Tibial artery (tissue), 4 donors: Measurements from ENCODE around the gene CDK11B.

Experiments
- DNase-seq, 2 donors: peaks; one replicate each; pipeline ENCODE4 v3.0.0-alpha.2; 2019
- H3K27ac ChIP-seq, 2 donors: fragments of 200-600 bp; sonication (generic) in 1 of 2; 1 replicate in 1 of 2; 2 replicates in 1 of 2; pipeline ENCODE4 v1.5.1; 2018 to 2019; ENCODE audit warnings: mild to moderate bottlenecking in 1 of 2
- H3K27me3 ChIP-seq, 2 donors: fragments of 200-600 bp; sonication (generic) in 1 of 2; one replicate each; pipeline versions ENCODE4 v1.5.1 to v1.6.0; 2016 to 2019
- H3K36me3 ChIP-seq, 3 donors: fragments of 200-600 bp; sonication (generic) in 2 of 3; one replicate each; pipeline ENCODE4 v1.5.1; 2016 to 2019; ENCODE audit warnings: mild to moderate bottlenecking in 2 of 3
- H3K4me1 ChIP-seq, 4 donors: fragments of 200-600 bp; sonication (generic) in 2 of 4; 1 replicate in 3 of 4; 2 replicates in 1 of 4; pipeline ENCODE4 v1.5.1; 2016 to 2019
- H3K4me3 ChIP-seq, 2 donors: fragments of 200-600 bp; sonication (generic) in 1 of 2; 1 replicate in 1 of 2; 2 replicates in 1 of 2; pipeline ENCODE4 v1.5.1; 2018 to 2019; ENCODE audit warnings: mild to moderate bottlenecking in 2 of 2
- H3K9me3 ChIP-seq, 3 donors: fragments of 200-600 bp; sonication (generic) in 1 of 3; one replicate each; pipeline ENCODE4 v1.5.1; 2016 to 2019
- intact Hi-C: fragments of 100-400 bp; cut with DNase I; formaldehyde crosslinking; loops from one replicate; pipeline ENCODE4 v1.15.0; 2023; ENCODE audit warnings: low total_unique reads
- TF ChIP-seq, protein P1 (sequence below), 2 experiments: fragments of 200-600 bp in 1 of 2; fragments of 450-650 bp in 1 of 2; IDR thresholded peaks; one replicate each; pipeline ENCODE4 v1.5.1; 2017 to 2019; ENCODE audit warnings: antibody characterized with exemption in 2 of 2, mild to moderate bottlenecking in 1 of 2, moderate library complexity in 1 of 2

Gene CDK11B

DNA sequence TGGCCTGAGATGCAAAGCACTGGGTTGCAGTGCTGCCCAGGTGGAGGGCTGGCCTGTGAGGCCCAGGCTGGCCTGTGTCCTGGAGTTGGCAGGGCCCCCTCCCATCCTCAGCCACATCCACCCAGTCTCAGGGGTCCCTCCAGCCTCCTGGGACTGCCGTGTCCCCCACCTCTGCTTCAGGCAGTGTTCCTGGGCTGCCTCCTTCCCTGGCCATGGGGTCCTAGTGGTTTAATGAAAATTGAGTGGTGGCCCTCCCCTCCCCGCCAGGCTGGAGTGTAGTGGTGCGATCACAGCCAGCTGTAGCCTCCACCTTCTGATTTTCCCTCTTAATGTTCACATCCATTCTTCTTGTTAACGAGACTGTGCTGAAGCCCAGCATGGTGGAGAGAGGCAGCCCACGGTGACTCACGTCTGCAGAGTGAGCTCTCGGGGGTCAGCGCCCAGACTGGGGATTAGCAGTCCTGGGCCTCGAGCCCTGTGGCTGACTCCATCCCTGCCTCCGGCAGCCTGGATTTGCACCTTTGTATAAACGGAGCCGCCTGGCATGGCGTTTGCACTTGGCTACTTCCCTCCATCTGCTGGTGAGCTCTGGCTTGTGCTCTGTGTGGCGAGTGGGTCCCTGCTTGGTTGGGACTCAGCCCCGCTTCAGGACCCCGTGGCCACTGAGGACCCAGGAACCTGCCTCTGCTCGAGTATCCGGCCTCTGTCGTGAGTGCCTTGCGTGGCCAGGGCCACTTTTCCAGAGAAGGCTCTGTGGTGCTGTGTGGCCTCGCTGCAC is 36.6 kb downstream of the CDK11B start:
- Histone ChIP-seq H3K27ac (no peak overlapping the region), H3K4me3 (no peak overlapping the region), H3K9me3 (no peaks in the 10 kb centered on the region), H3K4me1 (peaks cover 0 to 8% (median 5%) of the 10 kb centered on the region in 4 donors), H3K27me3 (no peaks in the 10 kb centered on the region), H3K36me3 (peaks cover 0 to 90% (median 16%) of the 10 kb centered on the region in 3 donors)
- no peak for DNase-seq
- intact Hi-C loops, result no loop called here
- TF ChIP-seq, protein P1, sequence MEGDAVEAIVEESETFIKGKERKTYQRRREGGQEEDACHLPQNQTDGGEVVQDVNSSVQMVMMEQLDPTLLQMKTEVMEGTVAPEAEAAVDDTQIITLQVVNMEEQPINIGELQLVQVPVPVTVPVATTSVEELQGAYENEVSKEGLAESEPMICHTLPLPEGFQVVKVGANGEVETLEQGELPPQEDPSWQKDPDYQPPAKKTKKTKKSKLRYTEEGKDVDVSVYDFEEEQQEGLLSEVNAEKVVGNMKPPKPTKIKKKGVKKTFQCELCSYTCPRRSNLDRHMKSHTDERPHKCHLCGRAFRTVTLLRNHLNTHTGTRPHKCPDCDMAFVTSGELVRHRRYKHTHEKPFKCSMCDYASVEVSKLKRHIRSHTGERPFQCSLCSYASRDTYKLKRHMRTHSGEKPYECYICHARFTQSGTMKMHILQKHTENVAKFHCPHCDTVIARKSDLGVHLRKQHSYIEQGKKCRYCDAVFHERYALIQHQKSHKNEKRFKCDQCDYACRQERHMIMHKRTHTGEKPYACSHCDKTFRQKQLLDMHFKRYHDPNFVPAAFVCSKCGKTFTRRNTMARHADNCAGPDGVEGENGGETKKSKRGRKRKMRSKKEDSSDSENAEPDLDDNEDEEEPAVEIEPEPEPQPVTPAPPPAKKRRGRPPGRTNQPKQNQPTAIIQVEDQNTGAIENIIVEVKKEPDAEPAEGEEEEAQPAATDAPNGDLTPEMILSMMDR (IDR thresholded peaks at IDR 0.05), result no peak

DNA sequence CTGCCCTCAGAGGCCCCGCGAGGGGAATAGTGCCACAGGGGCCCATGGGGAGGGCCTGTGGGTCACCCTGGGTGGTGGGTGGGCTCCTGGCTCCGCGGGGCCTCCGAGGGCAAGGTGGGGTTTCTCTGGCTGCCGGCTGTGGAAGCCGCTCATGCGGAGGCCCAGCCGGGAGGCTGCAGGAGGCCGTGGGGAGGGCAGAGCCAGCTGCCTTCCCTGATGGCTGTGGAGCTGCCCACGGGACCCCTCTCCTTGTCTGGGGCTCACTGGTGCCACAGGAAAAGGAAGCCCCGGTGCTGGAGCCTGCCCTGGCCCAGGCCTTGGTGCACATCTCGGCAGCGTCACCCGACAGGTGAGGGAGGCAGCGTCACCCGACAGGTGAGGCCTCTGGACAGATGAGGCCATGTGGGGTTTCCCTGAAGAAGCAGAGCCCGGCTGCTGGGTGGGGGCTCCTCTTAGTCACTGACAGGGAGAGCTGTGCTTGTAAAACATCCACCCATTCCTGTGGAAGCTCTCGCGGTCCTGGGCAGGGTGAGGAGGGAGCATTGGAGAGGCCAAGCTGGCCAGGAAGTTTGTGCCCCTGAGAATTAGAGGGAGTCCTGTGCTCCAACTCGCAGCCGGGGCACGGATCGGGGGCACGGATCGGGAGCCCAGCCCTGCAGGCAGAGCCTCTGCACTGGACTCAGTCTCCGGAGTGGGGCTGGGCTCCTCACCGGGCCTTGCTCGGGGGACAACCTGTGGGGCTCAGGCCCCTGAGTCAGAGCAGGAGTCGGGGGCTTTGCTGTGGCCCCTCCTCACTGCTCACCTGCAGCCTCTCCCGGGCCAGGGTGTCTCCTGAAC is 37.4 kb downstream of the CDK11B start:
- H3K27me3 ChIP-seq, result no peaks in the 10 kb centered on the region
- intact Hi-C loops, result no loop called here
- peaks cover 0 to 82% (median 8%) of the 10 kb centered on the region in 3 donors for H3K36me3 ChIP-seq
- TF ChIP-seq, protein P1 (IDR thresholded peaks at IDR 0.05), result no peak
- H3K4me1 ChIP-seq, result peaks cover 0 to 16% (median 13%) of the 10 kb centered on the region in 4 donors
- H3K4me3 ChIP-seq, result no peak overlapping the region
- H3K9me3 ChIP-seq, result no peaks in the 10 kb centered on the region
- no peak for DNase-seq
- H3K27ac ChIP-seq, result no peak overlapping the region

DNA sequence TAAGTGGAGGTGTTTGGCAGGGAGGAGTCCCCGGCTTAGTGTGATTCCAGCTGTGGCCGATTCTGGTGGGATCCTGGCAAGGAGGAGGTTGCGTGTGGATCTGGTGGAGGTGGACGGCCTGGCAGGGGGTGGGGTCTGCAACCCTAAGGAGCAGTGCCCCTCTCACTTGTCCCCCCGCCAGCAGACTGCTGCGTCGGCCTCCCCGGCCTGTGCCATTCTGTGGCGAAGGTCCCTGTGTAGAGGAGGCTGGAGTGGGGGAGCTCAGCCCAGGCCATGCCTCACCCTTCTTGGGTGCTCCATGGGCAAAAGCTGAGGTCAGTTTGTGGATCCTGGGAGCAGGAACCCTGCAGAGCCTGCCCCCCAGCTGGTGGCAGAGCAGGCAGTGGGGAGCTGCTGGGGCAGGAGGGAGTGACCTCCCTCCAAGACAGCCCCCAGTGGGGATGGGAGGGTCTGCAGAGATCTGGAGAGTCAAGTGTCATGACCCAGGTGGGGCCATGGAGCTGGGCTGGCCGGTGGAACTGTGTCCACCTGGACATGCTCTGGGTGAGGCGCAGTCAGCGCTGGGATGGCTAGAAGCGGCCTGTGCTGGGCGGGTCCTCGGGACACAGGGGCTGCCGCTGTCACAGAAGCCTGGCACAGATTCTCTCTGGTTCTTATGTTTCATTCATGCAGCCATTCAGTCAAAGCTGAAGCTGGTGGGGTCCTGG is 38.2 kb downstream of the CDK11B start:
- no peak overlapping the region for H3K27ac ChIP-seq
- no peaks in the 10 kb centered on the region for H3K9me3 ChIP-seq
- DNase-seq, result no peak
- H3K27me3 ChIP-seq, result no peaks in the 10 kb centered on the region
- peaks cover 0 to 74% (median 8%) of the 10 kb centered on the region in 3 donors for H3K36me3 ChIP-seq
- TF ChIP-seq, protein P1 (IDR thresholded peaks at IDR 0.05), result no peak
- H3K4me3 ChIP-seq, result no peak overlapping the region
- intact Hi-C loops, result no loop called here
- H3K4me1 ChIP-seq, result peaks cover 0 to 20% (median 15%) of the 10 kb centered on the region in 4 donors

DNA sequence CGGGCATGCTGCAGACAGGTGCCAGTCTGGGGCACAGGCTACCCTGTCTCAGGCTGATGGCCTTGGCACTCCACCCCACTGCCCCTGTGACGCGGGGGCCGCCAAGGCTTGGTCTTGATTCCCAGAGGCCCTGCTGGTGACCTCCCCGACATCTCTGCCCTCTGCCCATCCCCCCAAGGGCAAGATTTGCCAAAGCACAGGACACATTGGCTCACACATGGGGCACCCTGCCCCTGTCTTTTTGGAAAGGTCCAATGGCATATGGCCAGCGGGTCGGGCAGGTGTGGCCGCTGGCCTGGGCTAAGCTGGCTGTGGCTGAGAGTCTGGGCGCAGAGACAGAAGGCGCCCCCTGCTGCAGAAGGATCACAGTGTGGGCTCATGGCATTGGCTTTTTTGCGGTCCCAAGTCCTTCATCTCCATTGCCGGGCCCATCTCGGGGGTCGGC is 38.9 kb downstream of the CDK11B start:
- Histone ChIP-seq H3K36me3 (peaks cover 0 to 68% (median 8%) of the 10 kb centered on the region in 3 donors), H3K4me1 (peaks cover 0 to 21% (median 15%) of the 10 kb centered on the region in 4 donors), H3K27ac (no peak overlapping the region), H3K4me3 (no peak overlapping the region), H3K9me3 (no peaks in the 10 kb centered on the region), H3K27me3 (no peaks in the 10 kb centered on the region)
- intact Hi-C loops, result no loop called here
- DNase-seq, result no peak
- TF ChIP-seq, protein P1 (IDR thresholded peaks at IDR 0.05), result no peak

DNA sequence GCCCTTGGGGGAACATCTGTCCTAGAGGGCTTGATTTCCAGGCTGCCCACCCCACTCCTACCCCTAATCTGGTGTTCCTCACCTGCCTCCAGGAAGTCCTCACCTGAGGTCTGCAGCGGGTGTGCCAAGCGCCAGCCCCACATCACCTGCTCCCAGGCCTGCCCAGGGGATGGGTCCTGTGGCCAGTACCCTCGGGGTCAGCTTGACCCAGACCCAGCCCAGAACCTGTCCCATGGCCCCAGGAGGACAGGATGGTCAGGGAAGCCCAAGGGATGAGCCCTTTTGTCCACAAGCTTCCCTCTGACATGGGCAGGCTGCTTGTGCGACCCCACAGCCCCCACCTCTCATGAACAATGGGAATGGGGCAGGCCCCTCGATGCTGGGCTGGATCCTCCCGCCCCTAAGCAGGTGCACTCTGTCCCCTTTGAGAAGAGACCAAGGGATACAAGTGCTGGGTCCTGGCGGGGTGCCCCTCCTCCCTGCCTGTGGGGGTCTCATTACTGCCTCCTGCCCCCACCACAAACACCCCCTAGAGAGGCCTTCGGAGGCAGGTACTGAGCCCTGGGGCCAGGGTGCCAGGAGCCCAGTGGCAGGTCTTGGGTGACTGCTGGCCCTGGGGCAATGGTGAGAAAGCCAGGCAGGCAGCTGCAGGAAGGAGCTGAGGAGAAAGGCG is 40.3 kb downstream of the CDK11B start:
- H3K27ac ChIP-seq, result no peak overlapping the region
- intact Hi-C loops, result no loop called here
- H3K9me3 ChIP-seq, result no peaks in the 10 kb centered on the region
- peaks cover 0 to 54% (median 4%) of the 10 kb centered on the region in 3 donors for H3K36me3 ChIP-seq
- H3K4me1 ChIP-seq, result peaks cover 5 to 35% (median 28%) of the 10 kb centered on the region in 4 donors
- no peak for DNase-seq
- no peak overlapping the region for H3K4me3 ChIP-seq
- H3K27me3 ChIP-seq, result no peaks in the 10 kb centered on the region
- TF ChIP-seq, protein P1 (IDR thresholded peaks at IDR 0.05), result no peak
